GM12878 (cell line): Measurements from ENCODE around the gene CTNNAL1.

Experiments
- CBFB ChIP-seq: IDR thresholded peaks from 2 replicates; pipeline ENCODE4 v1.6.1; 2016; ENCODE audit warnings: antibody characterized with exemption, low read depth
- CHD1 ChIP-seq: IDR thresholded peaks from 2 replicates; pipeline ENCODE4 v1.6.1; 2012; ENCODE audit warnings: low read depth, low read length, improper control_type of control experiment
- ELK1 ChIP-seq: IDR thresholded peaks from 2 replicates; pipeline ENCODE4 v1.6.1; 2012; ENCODE audit warnings: low read depth, low read length, improper control_type of control experiment
- EZH2 ChIP-seq: IDR thresholded peaks from 2 replicates; pipeline ENCODE4 v1.6.1; 2012; ENCODE audit warnings: low read depth, mild to moderate bottlenecking, control low read depth, inconsistent platforms, low read length, borderline replicate concordance; ENCODE audit not compliant: control insufficient read depth
- GABPA ChIP-seq: IDR thresholded peaks from 2 replicates; pipeline ENCODE4 v1.6.1; 2014; ENCODE audit warnings: antibody characterized with exemption, low read depth, mild to moderate bottlenecking, inconsistent platforms
- POLR2A ChIP-seq: IDR thresholded peaks from 2 replicates; pipeline ENCODE4 v1.6.1; 2011; ENCODE audit warnings: low read depth, mild to moderate bottlenecking, low read length
- POLR2AphosphoS5 ChIP-seq: IDR thresholded peaks from 2 replicates; pipeline ENCODE4 v1.6.1; 2011; ENCODE audit warnings: mild to moderate bottlenecking, low read length, inconsistent platforms
- RBBP5 ChIP-seq: fragments of 200-600 bp; sonication (generic); conservative IDR thresholded peaks from 2 replicates; pipeline ENCODE4 v1.6.1; 2016
- SPI1 ChIP-seq: IDR thresholded peaks from 2 replicates; pipeline ENCODE4 v1.6.1; 2011; ENCODE audit warnings: low read depth, mild to moderate bottlenecking, low read length, moderate library complexity, borderline replicate concordance; ENCODE audit not compliant: insufficient read depth
- TAF1 ChIP-seq: IDR thresholded peaks from 2 replicates; pipeline ENCODE4 v1.6.1; 2011; ENCODE audit warnings: mild to moderate bottlenecking, low read depth, low read length, borderline replicate concordance
- ZNF217 ChIP-seq: fragments of 450-650 bp; IDR thresholded peaks from 2 replicates; pipeline ENCODE4 v1.6.1; 2017; ENCODE audit warnings: antibody characterized with exemption, mild to moderate bottlenecking
- ZNF384 ChIP-seq: IDR thresholded peaks from 2 replicates; pipeline ENCODE4 v1.6.1; 2012; ENCODE audit warnings: low read depth, mild to moderate bottlenecking, low read length, improper control_type of control experiment, borderline replicate concordance
- TF ChIP-seq, protein P1 (sequence below), 3 experiments: IDR thresholded peaks in 2 of 3; conservative IDR thresholded peaks in 1 of 3; 2 replicates each; pipeline ENCODE4 v1.5.1; 2011; ENCODE audit warnings: low read depth in 3 of 3, low read length in 3 of 3, mild to moderate bottlenecking in 3 of 3, control low read depth in 2 of 3, moderate library complexity in 2 of 3, inconsistent platforms in 1 of 3, mixed read lengths in 1 of 3; ENCODE audit not compliant: control insufficient read depth in 2 of 3, insufficient read depth in 1 of 3; ENCODE audit errors: extremely low read depth in 1 of 3

- TF ChIP-seq POLR2AphosphoS5 (no peak), ELK1 (no peak), CHD1 (no peak), TAF1 (no peak), ZNF384 (no peak), GABPA (no peak), RBBP5 (no peak), POLR2A (no peak), EZH2 (no peak), SPI1 (no peak), ZNF217 (no peak), CBFB (no peak)
- TF ChIP-seq, protein P1, sequence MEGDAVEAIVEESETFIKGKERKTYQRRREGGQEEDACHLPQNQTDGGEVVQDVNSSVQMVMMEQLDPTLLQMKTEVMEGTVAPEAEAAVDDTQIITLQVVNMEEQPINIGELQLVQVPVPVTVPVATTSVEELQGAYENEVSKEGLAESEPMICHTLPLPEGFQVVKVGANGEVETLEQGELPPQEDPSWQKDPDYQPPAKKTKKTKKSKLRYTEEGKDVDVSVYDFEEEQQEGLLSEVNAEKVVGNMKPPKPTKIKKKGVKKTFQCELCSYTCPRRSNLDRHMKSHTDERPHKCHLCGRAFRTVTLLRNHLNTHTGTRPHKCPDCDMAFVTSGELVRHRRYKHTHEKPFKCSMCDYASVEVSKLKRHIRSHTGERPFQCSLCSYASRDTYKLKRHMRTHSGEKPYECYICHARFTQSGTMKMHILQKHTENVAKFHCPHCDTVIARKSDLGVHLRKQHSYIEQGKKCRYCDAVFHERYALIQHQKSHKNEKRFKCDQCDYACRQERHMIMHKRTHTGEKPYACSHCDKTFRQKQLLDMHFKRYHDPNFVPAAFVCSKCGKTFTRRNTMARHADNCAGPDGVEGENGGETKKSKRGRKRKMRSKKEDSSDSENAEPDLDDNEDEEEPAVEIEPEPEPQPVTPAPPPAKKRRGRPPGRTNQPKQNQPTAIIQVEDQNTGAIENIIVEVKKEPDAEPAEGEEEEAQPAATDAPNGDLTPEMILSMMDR (IDR thresholded peaks at IDR 0.05 in 2 of 3, conservative IDR thresholded peaks at IDR 0.05 in 1 of 3; ENCODE audit: control insufficient read depth in 2 of 3, extremely low read depth in 1 of 3, insufficient read depth in 1 of 3, low read depth in 3 of 3, low read length in 3 of 3), result no peak
Observed at GRCh38 chr9:108960331-108960730, 53.0 kb downstream of the CTNNAL1 start.
